Prostate gland (tissue), 2 donors: ENCODE results near the gene SHANK1. TPM values are rescaled to one million over a fixed set of nuclear protein-coding genes. Genes with fewer than 3 reads are reported as not detected.

ENCODE experiments used
- total RNA-seq, 2 donors: library from RNA; depleted of rRNA; stranded (reverse); fragments of >200 nt; gene quantifications; one replicate each; pipeline ENCODE4 v1.1.0, GENCODE V29; 2016

SHANK1 gene
- total RNA-seq, 2 donors from 2014 or later = 0.91 to 2.3 TPM

Other genes starting within 250 kb of the SHANK1 start
- 100 to 1,000 TPM; 135 to 286 TPM for gene EMC10, start 243.3 kb downstream of the SHANK1 start, total RNA-seq
- 10 to 100 TPM in 1 of 2 donors, 1 to 10 TPM in 1; 5.9 to 16.8 TPM for gene GARIN5A, start 243.0 kb downstream of the SHANK1 start, total RNA-seq
- 10 to 100 TPM; 29.4 to 31.7 TPM for gene JOSD2, start 208.6 kb downstream of the SHANK1 start, total RNA-seq
- gene ASPDH, start 205.9 kb downstream of the SHANK1 start, total RNA-seq = not detected
- gene LRRC4B, start 151.4 kb downstream of the SHANK1 start, total RNA-seq = 1 to 10 TPM; 5.6 to 7.9 TPM
- 1 to 10 TPM; 3.0 to 4.4 TPM for gene SYT3, start 79.9 kb downstream of the SHANK1 start, total RNA-seq
- 10 to 100 TPM in 1 of 2 donors, 1 to 10 TPM in 1; 4.3 to 33.2 TPM for gene C19orf81, start 70.4 kb downstream of the SHANK1 start, total RNA-seq
- 10 to 100 TPM; 13.8 to 26.2 TPM for gene CLEC11A, start 3.6 kb upstream of the SHANK1 start, total RNA-seq
- gene GPR32, start 50.7 kb upstream of the SHANK1 start, total RNA-seq = not detected
- gene ACP4, start 70.6 kb upstream of the SHANK1 start, total RNA-seq = not detected
- 10 to 100 TPM in 1 of 2 donors, 1 to 10 TPM in 1; 8.3 to 45.2 TPM for gene KLK1, start 104.0 kb upstream of the SHANK1 start, total RNA-seq
- 1 to 10 TPM; 4.0 to 8.5 TPM for gene KLK15, start 113.8 kb upstream of the SHANK1 start, total RNA-seq
- gene KLK3, start 135.1 kb upstream of the SHANK1 start, total RNA-seq = over 10,000 TPM in 1 of 2 donors, 1,000 to 10,000 TPM in 1; 7,620 to 35,247 TPM
- gene KLK2, start 153.6 kb upstream of the SHANK1 start, total RNA-seq = over 10,000 TPM in 1 of 2 donors, 1,000 to 10,000 TPM in 1; 3,344 to 10,024 TPM
- gene KLK4, start 191.6 kb upstream of the SHANK1 start, total RNA-seq = 100 to 1,000 TPM; 188 to 330 TPM
- 1 to 10 TPM; 1.9 to 2.7 TPM for gene KLK5, start 233.2 kb upstream of the SHANK1 start, total RNA-seq
- gene KLK6, start 249.8 kb upstream of the SHANK1 start, total RNA-seq = 1 to 10 TPM in 1 of 2 donors, not detected in 1; 1.8 TPM